GM19324 (cell line): ENCODE results near the gene ALAS1.

Experiments used
- ATAC-seq: cut with Tn5 transposase; IDR thresholded peaks from one replicate; pipeline ENCODE4 v1.9.1; 2021; ENCODE audit warnings: mild to moderate bottlenecking, moderate library complexity; ENCODE audit not compliant: unreplicated experiment, low FRiP score

ALAS1 gene

GRCh38 chr3:52196977-52197376 lies 983 bp upstream of the ALAS1 start:
- no peak for ATAC-seq

DNA sequence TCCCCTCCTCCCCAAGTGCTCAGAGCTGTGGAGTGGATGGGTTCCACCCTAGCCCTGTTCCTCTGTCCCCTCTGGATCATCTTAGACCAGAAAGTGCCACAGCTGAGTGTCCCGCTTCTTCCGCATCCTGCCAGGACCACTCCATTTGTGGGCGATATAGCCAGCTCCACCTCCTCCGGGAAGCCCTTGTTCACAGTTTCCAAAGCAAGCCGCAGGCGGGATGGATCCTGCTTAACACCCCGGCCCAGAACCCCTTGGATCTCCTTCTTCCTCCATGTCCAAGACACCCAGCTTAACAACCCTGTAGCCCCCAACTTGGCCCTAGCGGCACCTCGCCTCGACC lies 490 bp upstream of the ALAS1 start:
- no peak for ATAC-seq

DNA sequence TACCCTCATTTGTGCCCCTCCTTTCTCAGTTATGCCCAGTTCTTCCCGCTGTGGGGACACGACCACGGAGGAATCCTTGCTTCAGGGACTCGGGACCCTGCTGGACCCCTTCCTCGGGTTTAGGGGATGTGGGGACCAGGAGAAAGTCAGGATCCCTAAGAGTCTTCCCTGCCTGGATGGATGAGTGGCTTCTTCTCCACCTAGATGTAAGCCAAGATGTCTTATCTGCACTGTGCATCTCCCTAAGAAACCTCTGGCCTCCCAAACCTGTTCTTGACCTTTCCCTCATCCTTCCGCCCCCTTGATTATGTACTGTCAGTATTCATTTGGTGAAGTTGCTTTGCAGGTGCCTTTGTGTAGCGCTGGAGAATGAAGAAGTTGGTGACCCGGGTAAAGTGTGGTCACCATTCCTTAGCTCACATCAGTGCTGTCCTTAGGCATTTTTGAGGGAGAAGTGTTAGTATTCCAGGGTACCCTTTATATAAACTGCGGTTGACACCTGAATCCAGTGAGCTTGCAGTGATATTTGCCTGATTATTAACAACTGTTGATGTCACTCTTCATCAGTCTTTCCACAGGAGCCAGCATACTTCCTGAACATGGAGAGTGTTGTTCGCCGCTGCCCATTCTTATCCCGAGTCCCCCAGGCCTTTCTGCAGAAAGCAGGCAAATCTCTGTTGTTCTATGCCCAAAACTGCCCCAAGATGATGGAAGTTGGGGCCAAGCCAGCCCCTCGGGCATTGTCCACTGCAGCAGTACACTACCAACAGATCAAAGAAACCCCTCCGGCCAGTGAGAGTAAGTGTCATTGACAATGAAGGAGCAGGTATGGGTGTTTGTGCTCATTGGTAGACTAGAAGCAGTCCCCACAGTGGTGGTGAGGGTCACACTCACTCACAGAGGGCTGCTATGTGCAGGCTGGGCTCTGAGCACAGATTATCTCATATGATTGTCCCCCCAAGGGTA lies 966 bp downstream of the ALAS1 start:
- ATAC-seq = no peak

DNA sequence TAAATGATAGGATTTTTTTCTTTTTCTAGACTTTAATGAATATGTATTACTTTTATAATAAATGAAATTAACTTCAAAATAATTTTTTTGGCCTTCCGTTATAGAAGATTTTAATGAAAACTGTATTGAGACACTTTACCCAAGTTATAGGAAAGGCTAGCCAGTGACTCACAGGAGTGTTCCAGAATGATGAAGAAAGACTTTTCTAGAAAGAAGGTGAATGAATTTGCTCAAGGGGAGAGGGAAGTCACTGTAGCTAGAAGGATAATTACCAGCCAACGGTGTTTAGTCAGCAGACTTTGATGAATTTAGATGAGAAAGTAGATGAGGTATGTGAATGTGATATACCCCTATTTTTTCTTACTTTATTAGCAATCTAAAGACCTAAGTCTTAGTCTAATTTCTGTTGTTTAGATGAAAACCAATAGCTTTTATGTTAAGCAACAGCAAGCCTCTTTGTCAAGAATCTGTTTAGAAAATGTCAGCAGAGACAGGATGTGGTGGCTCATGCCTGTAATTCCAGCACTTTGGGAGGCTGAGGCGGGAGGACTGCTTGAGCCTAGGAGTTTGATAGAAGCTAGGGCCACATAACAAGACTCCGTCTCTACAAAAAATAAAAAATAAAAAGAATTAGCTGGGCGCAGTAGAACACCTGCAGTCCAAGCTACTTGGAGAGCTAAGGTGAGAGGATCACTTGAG lies 3.2 kb downstream of the ALAS1 start:
- ATAC-seq = no peak

DNA sequence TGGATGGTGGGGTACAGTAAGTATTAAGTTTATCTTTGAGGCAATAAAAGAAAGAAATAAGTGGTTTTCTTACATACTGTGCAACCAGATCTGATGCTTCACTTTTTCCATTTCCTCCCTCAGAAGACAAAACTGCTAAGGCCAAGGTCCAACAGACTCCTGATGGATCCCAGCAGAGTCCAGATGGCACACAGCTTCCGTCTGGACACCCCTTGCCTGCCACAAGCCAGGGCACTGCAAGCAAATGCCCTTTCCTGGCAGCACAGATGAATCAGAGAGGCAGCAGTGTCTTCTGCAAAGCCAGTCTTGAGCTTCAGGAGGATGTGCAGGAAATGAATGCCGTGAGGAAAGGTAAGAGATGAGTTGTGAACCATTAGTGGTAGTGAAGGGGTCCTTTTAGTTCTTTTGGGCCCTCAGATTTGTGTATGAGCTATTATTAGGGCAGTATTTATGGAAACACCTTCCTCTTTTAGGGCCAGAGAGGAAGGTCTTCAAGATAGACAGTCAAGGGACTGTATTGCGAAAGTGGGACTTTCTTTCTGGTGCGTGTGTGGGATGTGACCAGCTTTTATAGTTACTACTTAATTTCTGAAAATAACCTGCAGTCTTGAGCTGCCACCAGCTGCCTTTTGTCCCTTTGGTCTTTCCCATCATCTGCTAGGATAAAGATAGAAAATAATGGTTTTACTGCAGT lies 4.6 kb downstream of the ALAS1 start:
- no peak for ATAC-seq

- no peak for ATAC-seq
These were observed 5.7 kb downstream of the ALAS1 start for GRCh38 chr3:52203701-52204100.

- no peak for ATAC-seq
These were observed 6.5 kb downstream of the ALAS1 start for GRCh38 chr3:52204337-52205073.

DNA sequence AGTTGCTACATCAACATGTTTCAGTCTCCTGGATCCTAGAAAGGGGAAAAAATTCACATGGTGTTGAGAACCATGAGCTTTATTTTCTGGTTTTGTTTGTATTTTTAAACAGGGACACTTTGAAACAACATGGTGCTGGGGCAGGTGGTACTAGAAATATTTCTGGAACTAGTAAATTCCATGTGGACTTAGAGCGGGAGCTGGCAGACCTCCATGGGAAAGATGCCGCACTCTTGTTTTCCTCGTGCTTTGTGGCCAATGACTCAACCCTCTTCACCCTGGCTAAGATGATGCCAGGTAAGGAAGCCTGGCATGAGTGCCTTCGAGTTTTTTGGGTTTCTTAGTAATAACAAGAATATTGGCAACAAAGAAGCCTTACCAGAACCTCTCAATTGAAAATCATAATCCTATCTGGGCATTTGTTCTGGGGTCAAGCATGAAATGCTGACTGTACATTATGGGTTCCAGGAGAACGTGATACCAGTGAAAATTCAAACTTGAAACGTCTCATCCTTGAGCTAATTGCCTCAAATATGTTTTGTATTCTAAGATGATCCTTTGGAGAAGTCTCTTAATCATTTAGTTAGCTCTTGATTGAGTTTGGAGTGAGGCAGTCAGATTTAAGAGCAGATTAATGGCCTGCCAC lies 7.9 kb downstream of the ALAS1 start:
- ATAC-seq = no peak

DNA sequence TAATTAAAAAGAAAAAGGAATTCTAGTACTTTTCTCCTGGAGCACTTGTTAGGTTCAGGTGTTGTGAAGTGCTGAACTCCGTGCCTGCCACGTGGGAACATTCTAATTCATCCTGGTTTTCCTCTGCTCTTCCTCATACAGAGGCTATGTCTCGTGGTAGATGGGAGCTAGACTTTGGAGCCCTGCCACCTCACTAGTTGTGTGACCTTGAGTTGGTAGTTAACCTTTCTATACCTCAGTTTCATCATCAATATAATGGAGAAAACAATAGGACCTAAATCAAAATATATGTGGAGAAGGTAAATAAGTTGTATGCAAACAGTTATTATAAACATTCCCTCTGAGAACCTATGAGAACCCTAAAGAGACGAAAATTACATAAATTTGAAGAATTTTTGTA lies 10.6 kb downstream of the ALAS1 start:
- no peak for ATAC-seq

- ATAC-seq = no peak
These were observed 12.1 kb downstream of the ALAS1 start for GRCh38 chr3:52210037-52210436.

GRCh38 chr3:52210550-52211046 lies 12.6 kb downstream of the ALAS1 start:
- no peak for ATAC-seq

DNA sequence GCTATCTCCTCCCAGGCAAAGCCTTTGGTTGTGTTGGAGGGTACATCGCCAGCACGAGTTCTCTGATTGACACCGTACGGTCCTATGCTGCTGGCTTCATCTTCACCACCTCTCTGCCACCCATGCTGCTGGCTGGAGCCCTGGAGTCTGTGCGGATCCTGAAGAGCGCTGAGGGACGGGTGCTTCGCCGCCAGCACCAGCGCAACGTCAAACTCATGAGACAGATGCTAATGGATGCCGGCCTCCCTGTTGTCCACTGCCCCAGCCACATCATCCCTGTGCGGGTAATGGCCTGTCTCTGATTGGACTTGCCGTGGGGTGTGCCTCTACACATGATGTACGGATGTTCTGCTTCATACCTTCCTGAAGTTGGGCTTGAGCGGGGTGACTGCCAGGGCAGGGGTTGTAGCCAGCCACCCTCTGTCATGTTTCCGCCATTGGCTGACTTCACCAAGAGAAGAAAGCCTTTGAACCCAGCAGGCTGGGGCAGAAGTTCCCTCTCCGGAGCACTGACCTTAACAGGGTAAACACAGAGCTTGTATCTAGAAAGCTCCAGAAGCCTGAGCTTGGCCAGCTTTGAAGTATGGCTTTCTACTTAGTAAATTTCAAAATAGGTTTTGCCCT lies 13.4 kb downstream of the ALAS1 start:
- ATAC-seq = no peak

DNA sequence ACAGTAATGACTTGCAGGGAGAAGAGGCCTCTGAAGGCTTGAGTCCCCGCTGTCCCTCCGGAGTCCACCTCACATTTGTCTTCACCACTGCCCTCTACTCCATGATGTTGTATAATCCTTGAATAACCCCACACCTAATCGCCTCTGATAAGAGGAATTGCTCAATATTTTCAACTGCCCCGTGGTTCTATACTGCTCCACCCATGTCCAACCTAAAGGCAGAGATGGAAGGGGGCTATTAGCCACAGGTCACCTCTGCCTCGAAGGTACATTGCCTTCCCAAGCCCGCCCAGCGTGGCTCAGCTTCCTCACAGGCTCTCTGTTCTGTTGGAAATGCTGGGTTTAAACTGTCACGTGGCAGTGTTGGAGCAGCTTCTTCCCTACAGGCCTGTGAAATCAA lies 15.0 kb downstream of the ALAS1 start:
- no peak for ATAC-seq

GRCh38 chr3:52213901-52214300 lies 15.9 kb downstream of the ALAS1 start:
- ATAC-seq = no peak

DNA sequence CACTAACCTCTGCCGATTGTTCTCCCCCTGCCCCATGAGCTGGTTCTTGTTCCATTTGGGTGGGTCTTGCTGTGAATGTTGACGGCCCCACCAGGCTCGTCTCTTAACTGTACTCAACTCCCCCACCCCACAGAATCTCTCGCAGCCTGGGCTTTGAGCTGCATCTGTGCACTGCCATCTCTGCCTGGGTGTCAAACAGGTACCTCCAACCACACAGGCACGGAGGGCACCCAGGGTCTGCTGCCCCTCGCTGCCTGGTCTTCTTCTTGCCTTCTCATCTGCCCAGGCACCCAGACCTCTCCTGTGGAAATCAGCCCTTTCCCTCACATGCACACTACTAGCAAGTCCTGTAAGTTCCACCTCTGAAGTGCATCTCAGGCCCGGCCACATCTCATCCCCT lies 17.4 kb downstream of the ALAS1 start:
- ATAC-seq = no peak

- no peak for ATAC-seq
These were observed 18.8 kb downstream of the ALAS1 start for GRCh38 chr3:52216585-52217408.

- ATAC-seq = no peak
These were observed 19.4 kb downstream of the ALAS1 start for GRCh38 chr3:52217409-52217805.

DNA sequence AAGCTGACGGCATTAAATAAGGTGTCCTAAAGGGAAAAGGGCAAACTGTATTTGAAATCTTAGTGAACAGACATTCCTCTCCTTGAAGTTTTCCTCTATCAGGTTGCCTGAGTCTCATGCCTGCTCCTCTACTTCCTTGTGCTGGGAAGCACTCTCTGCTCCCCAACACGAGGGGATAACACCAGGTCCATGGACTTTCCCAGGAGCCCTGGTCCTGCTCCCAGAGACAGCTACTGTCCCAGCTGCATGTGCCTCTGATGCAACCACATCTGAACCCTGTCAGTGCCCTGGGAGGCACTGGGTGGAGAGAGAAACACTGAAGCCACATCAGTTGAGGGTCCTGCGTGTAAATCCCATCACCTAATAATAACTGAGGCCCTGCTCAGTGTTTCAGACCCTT lies 20.1 kb downstream of the ALAS1 start:
- ATAC-seq = no peak

GRCh38 chr3:52218454-52218853 lies 20.5 kb downstream of the ALAS1 start:
- no peak for ATAC-seq
